Stimulated activated CD8-positive, alpha-beta memory T cell treated with anti-CD3 and anti-CD28 coated beads, Interleukin-15, amount 100 ng/mL, for 1 hour (primary cell): ENCODE results near the gene SPDEF.

Source experiments
- DNase-seq: peaks from one replicate; pipeline ENCODE4 v3.0.0-alpha.2; 2020; ENCODE audit warnings: low read depth

The SPDEF gene

DNA sequence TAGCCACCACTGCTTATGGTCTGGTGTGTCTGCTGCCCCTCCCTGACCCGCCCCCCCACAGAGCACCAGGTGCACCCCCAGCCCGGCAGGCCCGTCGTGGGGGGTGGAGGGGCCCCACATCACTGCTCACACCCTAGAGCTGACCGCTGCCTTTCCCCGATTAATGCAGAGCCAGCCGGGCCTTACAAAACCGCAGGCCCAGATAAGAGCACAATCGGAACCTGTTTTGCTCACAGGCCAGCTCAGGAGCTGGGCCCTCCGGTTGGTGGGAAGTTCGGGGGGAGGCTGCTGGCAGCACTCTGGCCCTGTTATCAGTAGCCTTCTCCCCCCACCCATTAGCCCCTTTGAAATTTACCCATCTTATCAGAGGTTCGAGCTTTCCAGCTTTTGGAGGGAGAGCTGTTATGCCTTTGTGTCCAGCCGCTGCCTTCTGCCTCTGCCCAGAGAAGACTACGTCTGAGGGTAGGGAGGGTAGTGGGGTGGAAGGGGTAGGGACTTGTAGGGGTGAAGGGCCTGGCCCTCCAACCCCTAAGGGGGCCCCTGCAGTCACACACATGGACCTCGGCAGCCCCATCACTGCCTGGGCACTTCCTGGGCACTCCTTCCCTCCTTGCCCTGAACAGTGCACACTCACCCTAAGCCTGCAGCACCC, 6.9 kb upstream of the SPDEF start:
- no peak for DNase-seq

DNA sequence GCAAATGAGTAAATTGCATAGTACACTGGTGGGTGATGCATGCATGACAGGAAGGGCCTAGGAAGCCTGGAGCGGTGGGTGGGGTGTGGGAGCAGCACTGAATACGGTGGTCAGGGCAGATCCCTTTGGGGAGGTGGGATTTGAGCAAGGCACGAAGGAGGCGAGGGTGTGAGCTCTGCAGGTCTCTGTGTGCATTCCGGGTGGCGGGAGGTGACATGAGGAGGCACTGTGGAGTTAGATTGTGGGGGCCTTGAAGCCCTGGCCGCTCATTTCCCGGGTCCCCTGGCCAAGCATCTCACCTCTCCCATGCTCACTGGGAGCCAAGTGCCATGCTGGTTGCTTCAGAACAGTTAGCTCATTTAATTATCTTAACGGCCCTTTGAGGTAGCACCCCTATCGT, 6.2 kb upstream of the SPDEF start:
- DNase-seq = no peak

DNA sequence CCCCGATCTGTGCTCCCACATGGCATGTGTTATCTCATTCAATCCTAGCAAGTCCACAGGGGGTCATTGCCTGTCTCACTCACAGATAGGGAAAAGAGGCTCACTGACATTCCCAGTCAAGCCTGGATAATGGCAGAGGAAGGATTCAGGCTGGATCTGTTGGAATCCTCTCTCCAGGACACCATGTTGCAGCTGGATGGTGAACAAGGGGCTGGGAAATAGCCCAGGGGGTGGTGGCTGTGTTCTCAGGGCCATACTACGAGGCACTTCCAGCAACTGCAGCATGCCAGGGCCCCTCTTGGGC, 5.0 kb upstream of the SPDEF start:
- DNase-seq = no peak

DNA sequence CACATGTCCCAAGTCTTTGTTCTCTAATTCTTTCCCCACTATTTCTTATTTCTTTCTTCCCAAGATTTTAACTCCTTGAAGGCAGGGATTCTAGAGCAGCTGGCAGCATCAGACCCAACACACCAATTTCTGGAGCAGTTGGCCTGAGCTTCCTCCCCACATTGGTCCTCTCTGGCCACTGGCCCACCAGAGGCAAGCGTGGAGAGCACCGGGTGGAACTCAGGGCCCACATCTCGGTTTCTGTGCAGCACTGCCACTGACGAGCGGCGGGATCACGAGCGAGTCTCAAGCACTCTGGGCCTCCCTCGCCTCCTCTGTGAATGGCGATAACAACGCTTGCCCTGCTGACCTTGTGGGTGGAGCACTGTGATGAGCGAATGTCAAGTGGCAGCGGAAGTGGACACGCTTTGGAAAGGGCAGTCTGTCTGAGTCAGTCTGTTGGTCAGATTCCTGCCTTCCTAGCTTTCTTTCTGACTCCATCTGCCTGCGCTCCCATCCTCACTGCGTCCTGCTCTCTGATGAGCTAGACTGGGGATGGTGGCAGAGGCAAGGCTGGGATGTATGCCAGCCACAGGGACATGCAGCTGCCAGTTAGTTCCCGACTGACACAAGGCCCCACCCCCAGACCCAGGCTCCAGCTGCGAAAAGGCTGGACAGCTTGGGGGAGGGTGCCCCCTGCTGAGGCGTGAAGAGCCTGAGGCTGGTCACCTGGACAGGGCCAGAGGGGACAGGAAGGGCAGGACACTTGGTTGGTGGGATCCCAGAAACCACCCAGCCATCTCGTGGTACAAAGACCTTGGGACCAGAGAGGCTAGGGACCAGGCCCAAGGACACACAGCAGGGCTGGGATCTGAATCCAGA, 4.5 kb upstream of the SPDEF start:
- DNase-seq = no peak

DNA sequence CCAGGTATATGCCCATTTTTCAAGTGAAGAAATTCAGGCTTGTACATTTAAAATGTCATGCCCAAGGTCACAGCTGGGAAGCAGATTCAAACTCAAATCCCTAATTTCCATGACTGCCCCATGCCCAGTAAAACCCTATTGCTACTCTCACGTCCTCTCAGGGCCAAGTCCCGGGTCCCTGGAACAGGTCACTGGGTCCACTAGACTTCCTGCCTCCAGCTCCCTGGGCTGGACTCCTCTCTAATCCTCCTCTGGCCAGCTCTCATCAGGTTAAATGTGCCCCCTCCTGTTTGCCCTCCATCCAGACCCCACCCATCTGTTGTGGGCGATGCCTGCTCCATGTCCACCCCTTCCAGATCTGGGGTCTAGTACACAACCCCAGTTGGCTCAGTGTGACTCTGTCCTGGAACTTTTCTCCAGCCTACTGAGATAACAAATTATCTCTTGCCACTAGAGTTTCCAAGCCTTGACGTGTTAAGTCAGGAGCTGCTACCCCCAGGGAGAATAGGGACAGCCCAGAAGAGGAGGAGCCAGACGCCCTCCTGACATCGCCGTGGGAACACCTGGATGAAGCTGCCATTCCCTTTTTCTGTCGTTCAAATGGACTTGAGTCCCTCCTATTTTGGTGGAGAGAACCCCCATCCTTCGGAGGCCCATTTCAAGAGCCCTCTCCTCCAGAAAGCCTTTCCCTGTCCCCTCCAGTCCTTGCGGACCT, 3.7 kb upstream of the SPDEF start:
- DNase-seq = no peak

DNA sequence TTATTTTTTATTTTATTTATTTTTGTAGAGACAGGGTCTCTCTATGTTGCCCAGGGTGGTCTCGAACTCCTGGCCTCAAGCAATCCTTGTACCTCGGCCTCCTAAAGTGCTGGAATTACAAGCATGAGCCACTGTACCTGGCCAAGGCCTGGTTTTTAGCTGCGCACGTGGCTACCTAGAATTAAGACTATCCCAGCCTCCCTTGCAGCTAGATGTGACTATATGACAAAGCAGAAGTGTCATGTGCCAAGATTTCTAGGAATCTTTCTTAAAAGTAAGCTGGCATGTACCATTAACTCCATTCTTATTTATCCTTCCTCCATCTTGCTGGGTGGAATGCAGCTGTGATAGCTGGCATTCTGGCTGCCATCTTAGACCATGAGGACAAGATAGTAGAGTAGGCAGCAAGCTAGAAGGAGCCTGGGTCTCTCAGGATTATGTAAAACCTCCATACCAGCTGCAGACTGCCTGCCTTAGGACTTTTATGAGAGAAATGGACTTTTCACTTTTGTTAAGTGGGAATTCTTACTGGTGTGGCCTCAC, 2.1 kb upstream of the SPDEF start:
- no peak for DNase-seq

DNA sequence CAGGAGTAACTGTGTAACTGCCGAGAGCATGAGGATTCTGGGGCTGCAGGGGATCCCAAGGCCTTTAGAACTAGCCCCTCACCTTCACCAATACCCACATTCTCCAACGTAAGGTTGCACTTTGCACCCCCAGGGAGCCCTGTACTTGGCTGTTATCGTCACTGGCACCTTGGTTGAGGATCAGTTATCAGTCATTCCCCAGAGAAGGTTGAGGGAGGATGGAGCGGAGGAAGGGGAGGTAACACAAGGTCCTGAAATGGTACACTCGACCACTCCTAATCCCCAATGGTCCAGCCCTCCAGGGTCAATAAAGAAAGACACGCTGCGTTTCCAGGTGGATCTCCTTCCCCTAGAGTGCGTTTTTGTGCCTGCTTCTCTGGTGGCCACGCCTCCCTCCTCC, 1.1 kb upstream of the SPDEF start:
- DNase-seq = no peak

DNA sequence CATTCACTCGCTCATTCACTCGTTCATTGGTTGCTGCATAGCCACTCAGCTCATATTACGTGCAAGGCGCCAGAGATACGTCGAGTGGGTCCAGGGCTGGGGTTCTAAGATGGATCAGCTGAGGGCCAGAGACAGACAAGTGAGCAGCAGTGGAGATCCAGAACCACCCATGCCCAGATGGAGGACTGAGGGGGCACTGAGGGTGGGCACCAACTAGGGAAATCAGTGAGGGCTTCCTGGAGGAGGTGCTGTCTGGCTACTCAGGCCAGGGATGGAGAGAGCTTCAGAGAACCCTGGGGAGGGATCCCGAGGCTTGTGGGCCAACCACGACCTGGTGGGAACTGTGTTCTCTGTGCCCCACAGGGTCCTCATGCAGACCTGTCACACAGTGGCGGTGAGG, 364 bp upstream of the SPDEF start:
- no peak for DNase-seq

DNA sequence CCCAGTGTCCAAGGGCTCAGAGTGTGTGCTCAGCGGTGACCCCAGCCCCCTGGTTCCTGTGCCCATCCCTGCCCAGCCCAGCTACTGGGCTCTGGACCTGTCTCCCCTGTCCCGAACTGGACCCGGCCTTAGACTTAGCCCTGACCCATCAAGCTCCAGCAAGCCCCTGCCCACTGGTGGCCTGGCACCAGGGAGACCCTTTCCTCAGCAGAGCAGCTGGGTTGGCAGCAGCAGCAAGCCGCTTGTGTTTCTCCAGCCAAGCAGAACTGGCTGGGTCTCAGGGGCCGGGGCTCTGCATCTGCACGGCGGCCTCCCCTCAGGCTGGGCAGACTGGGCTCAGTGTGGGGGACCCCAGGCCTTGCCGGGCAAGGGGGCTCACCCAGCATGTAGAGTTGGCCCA, 801 bp downstream of the SPDEF start:
- DNase-seq = no peak

DNA sequence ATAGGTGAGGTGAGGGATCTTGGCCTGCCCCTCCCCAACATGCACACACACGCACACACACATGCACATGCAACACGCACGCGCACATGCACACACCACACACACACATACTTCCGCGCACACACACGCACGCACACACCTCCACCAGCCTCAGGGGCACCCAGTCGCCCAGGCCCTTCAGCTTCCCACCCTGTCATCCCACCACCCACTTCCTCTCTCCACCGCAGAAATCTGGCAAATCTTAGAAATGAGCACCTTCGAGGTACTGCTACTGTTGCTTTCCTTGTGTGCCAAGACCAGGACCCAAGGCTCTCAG, 1.2 kb downstream of the SPDEF start:
- no peak for DNase-seq

DNA sequence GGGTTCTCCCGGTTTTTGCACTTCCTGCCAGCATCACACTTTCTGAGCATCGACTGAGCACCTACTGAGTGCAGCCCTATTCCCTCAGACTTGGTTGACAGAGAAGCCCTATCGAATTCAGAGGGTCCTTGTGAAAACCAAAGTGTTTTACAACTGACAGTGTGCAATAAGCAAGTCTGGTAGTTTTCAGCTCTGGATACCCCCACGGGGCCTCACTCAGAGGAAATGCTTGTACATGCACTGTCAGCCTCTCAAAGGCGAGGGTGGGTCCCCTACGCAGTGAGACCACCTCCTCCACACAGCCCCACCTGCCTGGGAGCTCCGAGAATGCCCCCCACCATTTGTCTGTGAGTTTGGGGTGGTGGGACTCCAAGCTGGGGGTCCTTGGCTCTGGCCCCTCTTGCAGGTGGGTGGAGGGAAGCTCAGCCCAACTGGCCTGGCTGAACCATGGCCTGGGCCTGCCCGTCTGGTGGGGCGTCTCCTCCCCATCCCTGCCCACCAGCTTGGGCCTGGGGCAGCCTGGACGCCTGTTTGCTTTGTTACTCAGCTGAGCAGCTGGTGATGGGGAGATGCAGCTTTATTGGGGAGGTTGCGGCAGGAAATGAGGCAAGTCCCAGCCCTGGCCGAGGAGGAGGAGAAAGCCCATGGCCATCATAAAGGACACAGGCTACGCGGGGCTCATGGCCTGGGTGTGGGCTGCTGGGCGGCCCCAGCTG, 1.7 kb downstream of the SPDEF start:
- no peak for DNase-seq

DNA sequence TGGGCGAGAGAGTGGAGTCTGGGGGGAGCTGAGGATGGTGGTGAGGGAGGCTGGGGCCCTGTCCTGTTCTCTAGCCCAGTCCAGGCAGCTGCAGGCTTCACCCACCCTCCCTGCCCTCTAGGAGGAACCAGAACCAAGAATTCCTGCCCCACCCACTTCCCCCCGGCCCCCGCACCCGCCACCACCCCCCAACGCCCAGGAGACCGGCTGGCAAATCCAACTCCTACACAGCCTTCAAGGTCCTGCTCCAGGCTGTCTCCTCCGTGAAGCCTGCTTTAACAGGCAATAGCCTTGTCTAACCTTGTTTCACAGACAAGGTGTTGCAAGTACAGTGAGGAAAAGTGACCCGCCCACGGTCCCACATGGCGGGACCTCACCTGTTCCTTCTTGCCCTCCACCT, 2.4 kb downstream of the SPDEF start:
- DNase-seq = no peak

DNA sequence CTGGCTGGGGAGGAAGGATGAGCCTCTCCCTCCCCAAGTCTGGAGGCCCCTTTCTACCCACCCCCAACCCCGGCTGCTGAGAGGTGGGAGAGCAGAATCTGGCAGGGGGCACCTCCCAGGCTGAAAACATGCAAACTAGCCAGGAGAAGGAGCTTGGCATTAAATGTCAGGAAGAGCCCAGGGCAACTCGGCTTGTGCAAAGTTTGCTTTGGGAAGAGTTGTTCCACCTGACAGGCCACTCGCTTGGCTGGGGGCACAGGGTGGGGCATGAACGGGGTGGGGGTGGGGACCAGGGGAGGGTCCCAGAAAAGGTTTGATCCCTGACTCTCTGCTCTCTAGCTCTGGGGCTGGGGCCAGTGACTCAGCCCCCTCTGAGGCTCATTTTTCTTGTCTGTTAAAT, 3.0 kb downstream of the SPDEF start:
- no peak for DNase-seq

DNA sequence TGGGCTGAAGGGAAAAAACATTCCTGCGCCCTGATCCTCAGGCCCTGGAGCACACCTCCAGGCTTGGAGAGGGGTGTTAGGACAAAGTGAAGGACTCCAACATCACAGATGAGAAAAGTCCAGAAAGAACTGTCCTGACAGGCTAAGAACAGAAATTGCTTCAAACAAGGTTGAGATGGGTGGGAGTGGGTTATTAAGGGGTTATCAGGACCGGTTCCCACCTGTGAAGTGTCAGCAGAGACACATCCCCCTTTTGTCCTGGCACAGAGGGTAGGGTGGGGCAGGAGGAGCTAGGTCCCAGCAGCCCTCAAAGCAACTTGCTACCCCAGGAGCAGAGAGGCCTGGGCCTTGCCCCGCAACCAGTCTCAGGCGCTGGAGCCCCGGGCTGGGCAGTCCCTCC, 3.5 kb downstream of the SPDEF start:
- no peak for DNase-seq

DNA sequence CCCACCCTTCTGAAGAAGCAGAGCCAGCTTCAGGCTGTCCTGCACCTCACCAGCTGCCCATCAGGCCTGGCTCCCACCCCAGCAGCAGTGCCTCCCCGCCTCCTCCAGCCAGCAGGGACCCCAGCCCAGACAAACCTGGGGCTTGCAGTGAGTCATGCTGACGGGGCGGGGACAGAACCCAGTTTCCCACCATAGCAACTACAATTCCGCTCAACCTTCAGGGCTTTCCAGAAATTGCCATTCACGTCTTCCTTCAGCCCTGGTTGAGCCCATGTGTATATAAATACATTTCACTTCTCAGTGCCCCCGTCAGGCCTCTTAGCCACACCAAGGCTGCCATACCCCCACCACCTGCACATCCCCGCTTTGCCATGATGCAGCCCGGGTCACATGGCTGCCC, 4.4 kb downstream of the SPDEF start:
- no peak for DNase-seq

DNA sequence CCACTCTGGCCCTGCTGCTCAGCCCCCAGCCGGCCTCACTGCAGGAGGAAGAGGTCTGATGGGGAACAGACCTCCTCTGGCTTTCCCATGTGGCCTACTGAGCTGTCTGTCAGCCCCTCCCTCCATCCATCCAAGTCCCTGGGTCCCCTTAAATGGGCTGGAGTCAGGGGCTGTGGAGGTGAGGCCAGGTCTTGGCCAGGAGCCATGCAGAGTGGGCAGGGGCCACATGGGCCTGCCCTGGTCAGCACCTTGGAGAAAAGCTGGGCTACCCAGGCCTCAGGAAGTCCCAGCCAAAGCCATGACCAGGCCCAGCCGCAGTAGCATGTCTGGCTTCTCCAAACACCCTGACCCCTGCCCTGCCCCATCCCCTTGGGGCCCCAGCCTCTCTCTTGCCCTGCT, 6.3 kb downstream of the SPDEF start:
- DNase-seq = no peak

DNA sequence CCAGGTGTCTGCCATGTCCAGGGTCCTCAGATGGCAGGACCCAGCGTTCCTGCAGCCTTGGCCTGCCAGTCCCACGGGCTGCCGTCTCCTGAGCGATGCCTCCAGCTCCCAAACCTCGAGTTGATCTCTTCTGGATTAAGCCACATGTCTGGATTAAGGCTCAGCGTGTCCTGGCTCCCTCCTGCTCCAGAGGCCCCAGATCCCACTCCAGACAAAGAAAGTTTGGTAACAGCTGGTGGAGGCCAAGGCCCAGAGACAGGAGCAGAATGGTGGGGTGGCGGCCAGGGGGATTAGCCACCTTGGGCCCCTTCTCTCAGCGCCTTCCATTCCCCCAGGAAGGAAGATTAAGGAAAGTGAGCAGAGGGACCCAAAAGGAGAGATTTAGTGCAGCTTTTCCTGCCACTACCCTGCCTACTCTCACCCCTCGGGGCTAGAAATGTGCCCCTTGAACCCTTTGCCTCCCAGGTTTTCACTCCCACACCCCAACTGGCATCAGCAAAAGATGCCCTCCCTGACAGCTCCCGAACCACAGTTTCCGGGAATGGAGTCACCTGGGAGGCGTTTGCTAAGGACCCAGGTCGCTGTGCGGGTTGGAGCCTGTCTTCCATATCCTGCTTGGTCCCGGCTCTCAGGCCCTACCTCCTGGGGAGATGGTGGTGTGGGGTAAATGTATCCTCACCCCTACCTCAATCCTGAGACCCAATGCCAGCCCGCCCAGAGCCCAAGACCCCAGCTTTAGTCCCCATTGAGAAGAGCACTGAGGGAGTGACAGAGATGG, 6.9 kb downstream of the SPDEF start:
- no peak for DNase-seq

DNA sequence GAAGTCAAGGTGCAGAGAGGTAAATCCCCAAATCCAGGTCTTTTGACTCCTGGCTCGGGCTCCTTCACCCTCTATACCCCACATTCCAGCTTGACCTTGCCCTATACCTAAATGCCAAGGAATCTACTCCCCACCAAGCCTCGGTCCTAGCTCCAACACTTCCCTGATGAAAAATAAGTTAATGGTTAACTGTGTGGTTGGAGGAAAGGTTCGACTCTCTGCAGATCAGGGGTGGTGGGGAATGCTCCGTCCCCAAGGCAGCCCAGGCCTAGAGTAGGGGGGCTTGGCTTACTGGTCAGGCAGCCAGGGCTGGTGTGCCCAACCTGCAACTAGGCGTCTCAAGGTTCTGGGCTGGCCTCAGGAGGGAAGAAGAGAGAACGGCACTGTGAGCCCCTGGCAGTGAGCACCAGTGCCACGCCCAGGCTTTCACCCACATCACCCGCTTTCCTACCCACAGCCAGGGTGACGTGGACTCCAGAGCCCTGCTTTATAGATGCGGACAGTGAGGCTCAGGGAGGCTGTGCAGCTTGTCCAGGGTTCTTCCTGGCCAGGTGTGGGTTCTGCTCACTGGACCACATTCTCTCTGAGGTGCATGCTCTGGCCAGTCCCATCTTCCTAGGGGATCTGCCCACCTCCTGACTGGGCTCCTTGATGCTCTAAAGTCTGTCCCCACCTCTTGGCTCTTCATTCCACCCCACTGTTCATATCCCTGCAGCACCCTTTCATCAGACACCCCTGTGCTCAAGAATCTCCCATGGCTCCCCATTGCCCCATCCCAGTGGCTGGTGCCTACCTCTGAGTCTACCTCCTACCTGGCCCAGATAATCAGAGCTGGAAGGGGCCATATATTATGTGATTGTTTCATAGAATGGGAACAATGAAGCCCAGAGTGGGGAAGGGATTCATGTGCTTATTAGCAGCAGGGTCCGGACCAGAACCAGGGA, 8.2 kb downstream of the SPDEF start:
- no peak for DNase-seq

DNA sequence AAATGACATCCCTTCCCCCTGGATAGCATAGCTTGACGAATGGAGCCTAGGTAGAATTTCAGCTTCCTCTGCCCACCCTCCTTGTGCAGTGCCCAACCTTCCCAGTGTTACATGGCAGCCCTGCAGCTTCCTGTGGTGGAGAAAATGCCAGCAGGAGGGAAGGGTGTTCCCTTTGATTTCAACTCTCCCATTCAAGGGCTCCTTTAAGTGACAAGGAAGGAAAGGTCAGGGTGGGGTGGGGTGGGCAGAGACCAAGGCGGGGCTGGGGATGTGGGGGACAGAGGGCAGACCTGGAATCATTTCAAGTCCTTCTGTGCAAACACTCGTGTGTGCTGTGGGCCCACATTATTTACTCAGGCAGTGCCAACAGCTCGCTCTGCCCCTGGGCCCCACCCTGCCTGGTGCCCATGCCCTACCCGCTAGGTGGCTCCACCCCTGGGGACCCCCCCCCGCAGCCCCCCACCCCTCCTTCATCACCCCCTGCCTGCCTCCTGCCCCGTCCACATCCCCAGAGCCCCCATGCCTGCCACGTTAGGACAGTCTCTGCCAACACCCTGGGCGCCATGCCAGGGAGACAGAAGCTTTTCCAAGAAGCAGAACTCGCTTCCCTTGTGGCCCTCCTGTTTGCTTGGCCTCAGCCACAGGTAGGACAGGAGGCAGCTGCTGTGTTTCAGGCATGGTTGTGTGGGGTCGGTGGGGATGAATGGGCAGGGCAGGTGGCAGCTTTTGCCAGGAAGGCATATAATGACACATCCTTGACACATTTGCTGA, 9.4 kb downstream of the SPDEF start:
- DNase-seq = no peak
